Neural cell (in vitro differentiated cells): ENCODE results near the gene NEK6. TPM values are rescaled to one million over a fixed set of nuclear protein-coding genes. Genes with fewer than 3 reads are reported as not detected.

ENCODE experiments used
- H2AFZ ChIP-seq: fragments of 200-600, 300-800 bp; sonication (generic), shearing (Covaris generic); 2 replicates; pipeline ENCODE4 v1.6.0; 2014; ENCODE audit warnings: low read depth, mild to moderate bottlenecking, antibody characterized with exemption, low read length, moderate library complexity
- H3F3A ChIP-seq: fragments of 200-600 bp; shearing (Covaris generic); 2 replicates; pipeline ENCODE4 v1.6.1; 2016; ENCODE audit warnings: mild to moderate bottlenecking, moderate library complexity, mixed read lengths, antibody characterized with exemption, low read length; ENCODE audit not compliant: insufficient read depth, poor library complexity, severe bottlenecking
- H3K27ac ChIP-seq: fragments of 200-600, 300-800 bp; sonication (generic), shearing (Covaris generic); 2 replicates; pipeline ENCODE4 v1.5.1; 2014; ENCODE audit warnings: mild to moderate bottlenecking, low read length, moderate library complexity
- H3K27me3 ChIP-seq: fragments of 300-800, 200-600 bp; sonication (generic), shearing (Covaris generic); 2 replicates; pipeline ENCODE4 v1.6.0; 2014; ENCODE audit warnings: mild to moderate bottlenecking, low read depth, low read length, moderate library complexity; ENCODE audit not compliant: insufficient read depth
- H3K36me3 ChIP-seq: fragments of 300-800, 200-600 bp; sonication (generic), shearing (Covaris generic); 2 replicates; pipeline ENCODE4 v1.5.1; 2014; ENCODE audit warnings: mild to moderate bottlenecking, antibody characterized with exemption, low read length, moderate library complexity; ENCODE audit not compliant: insufficient read depth
- H3K4me2 ChIP-seq: fragments of 300-800, 200-600 bp; sonication (generic), shearing (Covaris generic); 2 replicates; pipeline ENCODE4 v1.6.0; 2014; ENCODE audit warnings: mild to moderate bottlenecking, low read length
- H3K4me3 ChIP-seq: fragments of 300-800, 200-600 bp; sonication (generic), shearing (Covaris generic); 2 replicates; pipeline ENCODE4 v1.5.1; 2014; ENCODE audit warnings: mild to moderate bottlenecking, low read length, moderate library complexity
- H3K79me2 ChIP-seq: fragments of 200-600 bp; shearing (Covaris generic); replicated peaks from 2 replicates; pipeline ENCODE4 v1.6.0; 2014; ENCODE audit warnings: mild to moderate bottlenecking, low read length, moderate library complexity; ENCODE audit not compliant: insufficient read depth
- H3K9ac ChIP-seq: fragments of 300-800, 200-600 bp; sonication (generic), shearing (Covaris generic); 2 replicates; pipeline ENCODE4 v1.6.1; 2016; ENCODE audit warnings: mild to moderate bottlenecking, low read length, mixed read lengths
- H3K9me2 ChIP-seq: fragments of 200-600 bp; shearing (Covaris generic); 2 replicates; pipeline ENCODE4 v1.6.1; 2016; ENCODE audit warnings: mild to moderate bottlenecking, low read length, mixed read lengths; ENCODE audit not compliant: insufficient read depth
- H3K9me3 ChIP-seq: fragments of 200-600, 300-800 bp; sonication (generic), shearing (Covaris generic); 2 replicates; pipeline ENCODE4 v1.6.1; 2016; ENCODE audit warnings: mild to moderate bottlenecking, mixed run types, low read length, moderate library complexity, mixed read lengths
- H4K20me1 ChIP-seq: fragments of 200-600 bp; shearing (Covaris generic); 2 replicates; pipeline ENCODE4 v1.6.1; 2016; ENCODE audit warnings: mild to moderate bottlenecking, mixed run types; ENCODE audit not compliant: insufficient read depth
- EP300 ChIP-seq: fragments of 450-650 bp; conservative IDR thresholded peaks from 2 replicates; pipeline ENCODE4 v1.6.1; 2014; ENCODE audit warnings: antibody characterized with exemption, mild to moderate bottlenecking, moderate library complexity; ENCODE audit not compliant: poor library complexity, severe bottlenecking
- EZH2 ChIP-seq: fragments of 200-600, 300-800 bp; shearing (Covaris generic), sonication (generic); IDR thresholded peaks from 2 replicates; pipeline ENCODE4 v1.6.1; 2014; ENCODE audit warnings: antibody characterized with exemption, low read length, borderline replicate concordance, mild to moderate bottlenecking; ENCODE audit not compliant: insufficient read depth, poor library complexity, severe bottlenecking
- MXI1 ChIP-seq: fragments of 450-650 bp; conservative IDR thresholded peaks from 2 replicates; pipeline ENCODE4 v1.6.1; 2014; ENCODE audit warnings: antibody characterized with exemption, mild to moderate bottlenecking; ENCODE audit not compliant: poor library complexity, severe bottlenecking
- POLR2AphosphoS5 ChIP-seq: IDR thresholded peaks from 2 replicates; pipeline ENCODE4 v1.6.1; 2012
- RAD21 ChIP-seq: fragments of 450-650 bp; conservative IDR thresholded peaks from 2 replicates; pipeline ENCODE4 v1.6.1; 2014; ENCODE audit warnings: antibody characterized with exemption, mild to moderate bottlenecking, moderate library complexity
- REST ChIP-seq: IDR thresholded peaks from 2 replicates; pipeline ENCODE4 v1.6.1; 2012; ENCODE audit warnings: borderline replicate concordance
- SMC3 ChIP-seq: fragments of 450-650 bp; conservative IDR thresholded peaks from 2 replicates; pipeline ENCODE4 v1.6.1; 2014; ENCODE audit warnings: antibody characterized with exemption, mild to moderate bottlenecking, moderate library complexity; ENCODE audit not compliant: poor library complexity
- TAF1 ChIP-seq: IDR thresholded peaks from 2 replicates; pipeline ENCODE4 v1.6.1; 2012; ENCODE audit warnings: low read depth
- polyA plus RNA-seq: library from polyadenylated mRNA; depleted of rRNA; stranded (reverse); fragments of >200 nt; gene quantifications from 2 replicates; pipeline ENCODE4 v1.2.3, GENCODE V29; 2014
- TF ChIP-seq, protein P1 (sequence below): fragments of 450-650 bp; IDR thresholded peaks from 2 replicates; pipeline ENCODE4 v1.5.1; 2014; ENCODE audit warnings: antibody characterized with exemption, mild to moderate bottlenecking, moderate library complexity; ENCODE audit not compliant: poor library complexity, severe bottlenecking

NEK6 gene
- polyA plus RNA-seq, 1 donor from 2014 or later, result 4.6 TPM

DNA sequence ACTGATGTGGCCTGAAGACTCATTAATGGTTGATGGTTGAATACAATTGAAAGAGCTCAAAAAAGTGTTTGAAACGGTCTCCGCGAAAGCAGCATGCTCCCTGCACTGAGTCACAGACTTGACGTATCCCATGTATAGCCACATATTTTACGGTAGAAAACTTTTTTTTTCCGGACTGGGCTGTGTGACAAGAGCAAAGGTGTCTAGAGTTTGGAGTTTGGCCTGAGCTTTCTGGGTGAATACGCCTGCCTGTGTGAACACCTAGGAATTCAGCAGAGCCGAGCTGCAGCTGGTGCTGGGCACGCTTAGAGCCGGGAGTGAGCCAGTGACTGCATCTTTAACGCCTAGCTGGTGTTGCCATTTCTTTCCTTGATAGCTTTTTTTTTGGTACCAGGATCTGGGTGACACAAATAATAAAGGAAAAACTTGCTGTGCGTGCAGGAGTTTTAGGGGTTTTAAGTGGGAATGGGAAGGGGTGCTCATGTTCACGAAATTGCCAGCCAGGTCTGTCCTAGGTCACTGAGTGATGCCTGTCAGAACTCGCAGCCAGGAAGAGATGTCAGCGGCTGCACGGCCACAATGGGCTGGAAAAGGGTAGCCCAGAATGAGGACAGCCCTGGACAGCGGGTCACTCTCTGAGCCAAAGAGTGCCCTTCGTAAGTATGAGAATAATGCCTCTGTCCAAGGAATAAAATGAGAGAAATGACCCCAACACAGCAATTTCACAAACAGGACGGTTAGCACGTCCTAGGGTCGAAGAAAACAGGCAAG is 105.8 kb downstream of the NEK6 start:
- Histone ChIP-seq H3F3A (no peaks in the 10 kb centered on the region), H3K36me3 (no peaks in the 10 kb centered on the region), H3K27ac (no peak overlapping the region), H4K20me1 (no peaks in the 10 kb centered on the region), H3K4me3 (no peak overlapping the region), H3K27me3 (no peaks in the 10 kb centered on the region), H2AFZ (no peak overlapping the region), H3K9me2 (no peaks in the 10 kb centered on the region), H3K79me2 (peaks cover 12% of the 10 kb centered on the region), H3K4me2 (no peak overlapping the region), H3K9me3 (no peaks in the 10 kb centered on the region), H3K9ac (no peak overlapping the region)
- TF ChIP-seq SMC3 (no peak), TAF1 (no peak), EZH2 (no peak), EP300 (no peak), REST (no peak), RAD21 (no peak), POLR2AphosphoS5 (no peak), MXI1 (no peak)
- TF ChIP-seq, protein P1, sequence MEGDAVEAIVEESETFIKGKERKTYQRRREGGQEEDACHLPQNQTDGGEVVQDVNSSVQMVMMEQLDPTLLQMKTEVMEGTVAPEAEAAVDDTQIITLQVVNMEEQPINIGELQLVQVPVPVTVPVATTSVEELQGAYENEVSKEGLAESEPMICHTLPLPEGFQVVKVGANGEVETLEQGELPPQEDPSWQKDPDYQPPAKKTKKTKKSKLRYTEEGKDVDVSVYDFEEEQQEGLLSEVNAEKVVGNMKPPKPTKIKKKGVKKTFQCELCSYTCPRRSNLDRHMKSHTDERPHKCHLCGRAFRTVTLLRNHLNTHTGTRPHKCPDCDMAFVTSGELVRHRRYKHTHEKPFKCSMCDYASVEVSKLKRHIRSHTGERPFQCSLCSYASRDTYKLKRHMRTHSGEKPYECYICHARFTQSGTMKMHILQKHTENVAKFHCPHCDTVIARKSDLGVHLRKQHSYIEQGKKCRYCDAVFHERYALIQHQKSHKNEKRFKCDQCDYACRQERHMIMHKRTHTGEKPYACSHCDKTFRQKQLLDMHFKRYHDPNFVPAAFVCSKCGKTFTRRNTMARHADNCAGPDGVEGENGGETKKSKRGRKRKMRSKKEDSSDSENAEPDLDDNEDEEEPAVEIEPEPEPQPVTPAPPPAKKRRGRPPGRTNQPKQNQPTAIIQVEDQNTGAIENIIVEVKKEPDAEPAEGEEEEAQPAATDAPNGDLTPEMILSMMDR, result no peak

DNA sequence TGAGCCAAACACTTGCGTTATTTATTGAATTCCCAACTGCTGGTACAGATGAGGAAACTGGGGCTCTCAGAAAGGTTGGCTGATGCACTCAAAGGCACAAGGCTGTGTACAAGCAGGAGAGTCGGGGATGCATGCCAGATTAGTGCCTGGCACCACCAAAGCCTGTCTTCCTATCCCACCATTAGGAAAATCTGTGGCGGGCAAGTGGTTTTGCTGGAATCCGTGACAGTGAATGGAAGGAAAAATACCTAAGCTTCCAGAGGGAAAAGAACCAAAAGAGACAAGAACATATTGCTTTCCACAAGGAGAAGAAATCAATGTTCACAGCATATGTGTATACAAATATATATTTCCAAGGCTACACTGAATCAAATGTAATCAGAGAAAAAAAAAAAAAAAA is 106.4 kb downstream of the NEK6 start:
- peaks cover 8% of the 10 kb centered on the region for H3K79me2 ChIP-seq

More for the DNA sequence above, 106.4 kb downstream of the NEK6 start:
- Histone ChIP-seq H3K9ac (no peak overlapping the region), H3K27me3 (no peaks in the 10 kb centered on the region), H3K4me3 (no peak overlapping the region), H3F3A (no peaks in the 10 kb centered on the region), H3K27ac (no peak overlapping the region), H3K4me2 (no peak overlapping the region), H3K9me2 (no peaks in the 10 kb centered on the region), H3K9me3 (no peaks in the 10 kb centered on the region), H2AFZ (no peak overlapping the region), H4K20me1 (no peaks in the 10 kb centered on the region), H3K36me3 (no peaks in the 10 kb centered on the region)
- no peak for TF ChIP-seq SMC3
- no peak for TF ChIP-seq EZH2
- TF ChIP-seq EP300, result no peak
- TF ChIP-seq TAF1, result no peak
- TF ChIP-seq REST, result no peak
- TF ChIP-seq MXI1, result no peak
- TF ChIP-seq POLR2AphosphoS5, result no peak
- no peak for TF ChIP-seq RAD21
- TF ChIP-seq, protein P1, result no peak
